Measurements from ENCODE around the gene HDAC4. TPM values are rescaled to one million over a fixed set of nuclear protein-coding genes. Genes with fewer than 3 reads are reported as not detected.

Gene HDAC4
- total RNA-seq, 6 donors from 2014 or later = 16.1 to 108 (median 45.0) TPM

DNA sequence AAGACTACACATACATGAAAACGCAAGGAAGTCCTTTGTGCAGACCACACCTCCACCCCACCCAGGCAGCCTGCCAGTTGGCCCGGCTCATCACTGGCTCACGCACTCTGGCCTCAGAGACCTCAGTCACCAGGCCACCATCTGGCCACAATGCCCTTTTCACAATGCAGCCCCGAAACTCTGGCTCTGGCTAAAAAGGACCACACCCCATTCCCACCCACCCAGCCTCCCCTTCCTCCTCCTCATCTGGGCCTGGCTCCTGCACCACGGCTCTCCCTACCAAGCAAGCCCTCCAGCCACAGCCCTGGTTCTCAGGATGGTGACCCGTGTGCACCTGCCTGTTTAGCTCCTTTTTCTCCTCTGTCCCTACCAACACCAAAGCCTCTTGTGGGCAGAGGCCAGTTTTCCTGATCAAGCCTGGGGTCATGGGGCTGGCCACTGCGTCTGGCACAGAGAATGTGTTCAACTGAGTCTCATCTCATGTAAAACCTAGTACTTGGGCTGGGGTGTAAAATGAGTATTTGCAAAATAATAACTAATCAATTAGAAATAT is 7.4 kb downstream of the HDAC4 start:
- H3K9me3 ChIP-seq = no peaks in the 10 kb centered on the region
- H3K27me3 ChIP-seq = no peaks in the 10 kb centered on the region
- H3K36me3 ChIP-seq = peaks cover 0 to 4% (median 2%) of the 10 kb centered on the region in 4 donors
- TF ChIP-seq POLR2AphosphoS5 (IDR thresholded peaks at IDR 0.05) (peak in 1 of 2 donors; percentile 12), POLR2A (IDR thresholded peaks at IDR 0.05) (no peak)
- peak in 1 of 2 donors; percentile 72 for ATAC-seq (ENCODE audit: low FRiP score in 2 of 2)
- no peak overlapping the region for H3K4me3 ChIP-seq
- 53 to 57% methylated on average over 7 of the region's 7 CpGs for WGBS, 2 donors
- no peak overlapping the region for H3K27ac ChIP-seq
- peak; percentile 26 to 79 for DNase-seq
- peaks cover 10 to 30% (median 16%) of the 10 kb centered on the region in 4 donors for H3K4me1 ChIP-seq

- Histone ChIP-seq H3K36me3 (peaks cover 0 to 11% (median 4%) of the 10 kb centered on the region in 4 donors), H3K27ac (no peak overlapping the region), H3K27me3 (no peaks in the 10 kb centered on the region), H3K4me1 (peaks cover 9 to 29% (median 15%) of the 10 kb centered on the region in 4 donors), H3K4me3 (no peak overlapping the region), H3K9me3 (no peaks in the 10 kb centered on the region)
- TF ChIP-seq CTCF (IDR thresholded peaks at IDR 0.05) (no peak), POLR2A (IDR thresholded peaks at IDR 0.05) (no peak), EP300 (IDR thresholded peaks at IDR 0.05) (no peak), POLR2AphosphoS5 (IDR thresholded peaks at IDR 0.05) (no peak)
- ATAC-seq (ENCODE audit: low FRiP score in 2 of 2) (no peak), DNase-seq (peak in 1 of 2 donors; percentile 18)
- 91 to 95% methylated on average over 7 to 11 of the region's 14 CpGs for WGBS, 2 donors
These were observed 8.0 kb downstream of the HDAC4 start for GRCh38 chr2:239392688-239393387.

GRCh38 chr2:239392072-239392357 is 8.8 kb downstream of the HDAC4 start:
- no peak for ATAC-seq (ENCODE audit: low FRiP score in 2 of 2)
- peak in 1 of 2 donors; percentile 5 for DNase-seq
- Histone ChIP-seq H3K36me3 (peaks cover 0 to 14% (median 4%) of the 10 kb centered on the region in 4 donors), H3K4me1 (peaks cover 9 to 20% (median 12%) of the 10 kb centered on the region in 4 donors), H3K4me3 (no peak overlapping the region), H3K27ac (no peak overlapping the region), H3K27me3 (no peaks in the 10 kb centered on the region), H3K9me3 (no peaks in the 10 kb centered on the region)
- WGBS, 2 donors = 94 to 100% methylated on average over 9 to 12 of the region's 12 CpGs
- TF ChIP-seq EP300 (IDR thresholded peaks at IDR 0.05) = no peak
- TF ChIP-seq POLR2AphosphoS5 (IDR thresholded peaks at IDR 0.05) = no peak
- no peak for TF ChIP-seq CTCF (IDR thresholded peaks at IDR 0.05)
- no peak for TF ChIP-seq POLR2A (IDR thresholded peaks at IDR 0.05)

- ATAC-seq (ENCODE audit: low FRiP score in 2 of 2) (no peak), DNase-seq (peak in 1 of 2 donors; percentile 11)
- TF ChIP-seq CTCF (IDR thresholded peaks at IDR 0.05) (no peak), POLR2AphosphoS5 (IDR thresholded peaks at IDR 0.05) (no peak), POLR2A (IDR thresholded peaks at IDR 0.05) (no peak), EP300 (IDR thresholded peaks at IDR 0.05) (no peak)
- Histone ChIP-seq H3K4me1 (peaks cover 9 to 20% (median 11%) of the 10 kb centered on the region in 4 donors), H3K27me3 (no peaks in the 10 kb centered on the region), H3K27ac (no peak overlapping the region), H3K36me3 (peaks cover 0 to 14% (median 4%) of the 10 kb centered on the region in 4 donors), H3K4me3 (no peak overlapping the region), H3K9me3 (no peaks in the 10 kb centered on the region)
- 91 to 93% methylated on average over 17 to 21 of the region's 24 CpGs for WGBS, 2 donors
These were observed 9.3 kb downstream of the HDAC4 start for GRCh38 chr2:239391286-239392071.
